Lower leg skin (tissue), 4 donors: ENCODE results near the gene ZNF613. TPM values are rescaled to one million over a fixed set of nuclear protein-coding genes. Genes with fewer than 3 reads are reported as not detected.
"Not testable (repeated sequence)": the region's sequence is repeated elsewhere in the genome, so short reads cannot be mapped to it uniquely, and the experiment has no call there.

Experiments
- DNase-seq, 2 donors: peaks; one replicate each; pipeline ENCODE4 v3.0.0-alpha.2; 2019; ENCODE audit warnings: low spot score in 2 of 2
- H3K4me3 ChIP-seq: fragments of 200-600 bp; sonication (generic); 2 replicates; pipeline ENCODE4 v1.5.1; 2017; ENCODE audit warnings: mild to moderate bottlenecking, low read depth; ENCODE audit not compliant: poor library complexity, severe bottlenecking
- POLR2A ChIP-seq, 2 donors: fragments of 450-650 bp; IDR thresholded peaks; one replicate each; pipeline ENCODE4 v1.6.1; 2016 to 2017; ENCODE audit warnings: antibody characterized with exemption in 2 of 2, mild to moderate bottlenecking in 1 of 2, moderate library complexity in 1 of 2
- WGBS, 2 donors: methylation state at CpG; one replicate each; pipeline ENCODE4 v1.1.5; 2018; 5-methylcytosine and 5-hydroxymethylcytosine counted together
- intact Hi-C: fragments of 100-400 bp; cut with DNase I; formaldehyde crosslinking; loops from one replicate; pipeline ENCODE4 v1.15.0; 2023; ENCODE audit warnings: low total_unique reads
- total RNA-seq, 4 donors: library from RNA; depleted of rRNA; stranded (reverse); fragments of >200 nt; gene quantifications; one replicate each; pipeline ENCODE4 v1.1.0, GENCODE V29; 2016
- TF ChIP-seq, protein P1 (sequence below), 3 donors: fragments of 450-650 bp; IDR thresholded peaks; one replicate each; pipeline ENCODE4 v1.5.1; 2016; ENCODE audit warnings: antibody characterized with exemption in 3 of 3, mild to moderate bottlenecking in 3 of 3, moderate library complexity in 2 of 3

Gene ZNF613
- total RNA-seq, 4 donors from 2014 or later, result 3.6 to 17.2 (median 7.0) TPM

- intact Hi-C loops, result no loop called here
- 94 to 98% methylated on average over 10 of the region's 10 CpGs for WGBS, 2 donors
- TF ChIP-seq, protein P1, sequence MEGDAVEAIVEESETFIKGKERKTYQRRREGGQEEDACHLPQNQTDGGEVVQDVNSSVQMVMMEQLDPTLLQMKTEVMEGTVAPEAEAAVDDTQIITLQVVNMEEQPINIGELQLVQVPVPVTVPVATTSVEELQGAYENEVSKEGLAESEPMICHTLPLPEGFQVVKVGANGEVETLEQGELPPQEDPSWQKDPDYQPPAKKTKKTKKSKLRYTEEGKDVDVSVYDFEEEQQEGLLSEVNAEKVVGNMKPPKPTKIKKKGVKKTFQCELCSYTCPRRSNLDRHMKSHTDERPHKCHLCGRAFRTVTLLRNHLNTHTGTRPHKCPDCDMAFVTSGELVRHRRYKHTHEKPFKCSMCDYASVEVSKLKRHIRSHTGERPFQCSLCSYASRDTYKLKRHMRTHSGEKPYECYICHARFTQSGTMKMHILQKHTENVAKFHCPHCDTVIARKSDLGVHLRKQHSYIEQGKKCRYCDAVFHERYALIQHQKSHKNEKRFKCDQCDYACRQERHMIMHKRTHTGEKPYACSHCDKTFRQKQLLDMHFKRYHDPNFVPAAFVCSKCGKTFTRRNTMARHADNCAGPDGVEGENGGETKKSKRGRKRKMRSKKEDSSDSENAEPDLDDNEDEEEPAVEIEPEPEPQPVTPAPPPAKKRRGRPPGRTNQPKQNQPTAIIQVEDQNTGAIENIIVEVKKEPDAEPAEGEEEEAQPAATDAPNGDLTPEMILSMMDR (IDR thresholded peaks at IDR 0.05), result no peak
- no peak for TF ChIP-seq POLR2A (IDR thresholded peaks at IDR 0.05)
- no peak overlapping the region for H3K4me3 ChIP-seq
- DNase-seq, result no peak
Measured at GRCh38 chr19:51891193-51891747, 36.0 kb upstream of the ZNF613 start.

- DNase-seq, result no peak
- intact Hi-C loops, result no loop called here
- WGBS, 2 donors, result 95% methylated on average over 4 of the region's 4 CpGs
- TF ChIP-seq POLR2A (IDR thresholded peaks at IDR 0.05), result no peak
- TF ChIP-seq, protein P1 (IDR thresholded peaks at IDR 0.05), result no peak
- H3K4me3 ChIP-seq, result no peak overlapping the region
Measured at GRCh38 chr19:51901860-51902259, 25.4 kb upstream of the ZNF613 start.

DNA sequence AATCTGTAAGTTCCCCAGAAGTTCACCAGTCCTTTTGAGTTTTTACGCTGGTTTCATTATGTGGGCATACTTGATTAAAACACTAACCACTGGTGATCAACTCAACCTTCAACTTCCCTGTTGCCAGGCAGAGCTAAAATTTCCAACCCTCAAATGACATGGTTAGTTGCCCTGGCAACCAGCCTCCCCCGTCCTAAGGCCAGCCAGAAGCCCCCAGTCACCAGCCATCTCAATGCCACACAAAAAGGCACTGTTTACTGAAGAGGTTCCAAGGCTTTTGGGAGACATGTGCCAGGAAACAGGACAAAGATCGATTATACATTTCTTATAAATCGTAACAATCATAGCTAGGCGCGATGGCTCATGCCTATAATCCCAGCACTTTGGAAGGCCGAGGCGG, 24.1 kb upstream of the ZNF613 start:
- H3K4me3 ChIP-seq, result no peak overlapping the region
- WGBS, 2 donors, result 77 to 89% methylated on average over 8 of the region's 8 CpGs
- no peak for DNase-seq
- intact Hi-C loops, result no loop called here
- TF ChIP-seq POLR2A (IDR thresholded peaks at IDR 0.05), result no peak
- TF ChIP-seq, protein P1 (IDR thresholded peaks at IDR 0.05), result no peak

GRCh38 chr19:51904331-51905165, 22.7 kb upstream of the ZNF613 start, which contains the start of gene ZNF649:
TSS of gene ZNF649 (minus strand) at chr19:51905017. CDS start at chr19:51900107, 4,910 bp downstream.
- intact Hi-C loops, result no loop called here
- peak; percentile 71 to 95 for DNase-seq
- 1% methylated on average over 43 of the region's 43 CpGs for WGBS, 2 donors
- peak within 1 kb of the TSS; percentile 83 for H3K4me3 ChIP-seq
- TF ChIP-seq, protein P1 (IDR thresholded peaks at IDR 0.05), result no peak
- TF ChIP-seq POLR2A (IDR thresholded peaks at IDR 0.05), result no peak

GRCh38 chr19:51905206-51905605, 22.1 kb upstream of the ZNF613 start:
- H3K4me3 ChIP-seq, result no peak overlapping the region
- 26 to 36% methylated on average over 3 of the region's 3 CpGs for WGBS, 2 donors
- DNase-seq, result no peak
- intact Hi-C loops, result no loop called here
- TF ChIP-seq, protein P1 (IDR thresholded peaks at IDR 0.05), result no peak
- no peak for TF ChIP-seq POLR2A (IDR thresholded peaks at IDR 0.05)

GRCh38 chr19:51905639-51906038, 21.6 kb upstream of the ZNF613 start:
- H3K4me3 ChIP-seq, intact Hi-C loops, DNase-seq: not testable (repeated sequence)
- 85 to 88% methylated on average over 3 of the region's 3 CpGs for WGBS, 2 donors

DNA sequence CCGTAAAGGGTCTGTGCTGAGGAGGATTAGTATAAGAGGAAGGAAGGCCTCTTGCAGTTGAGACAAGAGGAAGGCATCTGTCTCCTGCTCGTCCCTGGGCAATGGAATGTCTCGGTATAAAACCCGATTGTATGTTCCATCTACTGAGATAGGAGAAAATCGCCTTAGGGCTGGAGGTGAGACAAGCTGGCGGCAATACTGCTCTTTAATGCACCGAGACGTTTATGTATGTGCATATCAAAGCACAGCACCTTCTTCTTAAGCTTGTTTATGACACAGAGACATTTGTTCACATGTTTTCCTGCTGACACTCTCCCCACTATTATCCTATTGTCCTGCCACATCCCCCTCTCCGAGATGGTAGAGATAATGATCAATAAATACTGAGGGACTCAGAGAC, 21.2 kb upstream of the ZNF613 start:
- WGBS, 2 donors, result 45 to 46% methylated on average over 9 of the region's 9 CpGs
- intact Hi-C loops, DNase-seq, H3K4me3 ChIP-seq: not testable (repeated sequence)

- H3K4me3 ChIP-seq, intact Hi-C loops, DNase-seq: not testable (repeated sequence)
- WGBS, 2 donors, result 28 to 32% methylated on average over 5 of the region's 5 CpGs
Measured at GRCh38 chr19:51907981-51908380, 19.3 kb upstream of the ZNF613 start.
